ENCODE measurements around the gene SNAP23. TPM values are rescaled to one million over a fixed set of nuclear protein-coding genes. Genes with fewer than 3 reads are reported as not detected.

SNAP23 gene
- total RNA-seq, result 54.0 TPM
- polyA plus RNA-seq, result 10 to 100 TPM; 67.2 to 86.5 (median 75.8) TPM

DNA sequence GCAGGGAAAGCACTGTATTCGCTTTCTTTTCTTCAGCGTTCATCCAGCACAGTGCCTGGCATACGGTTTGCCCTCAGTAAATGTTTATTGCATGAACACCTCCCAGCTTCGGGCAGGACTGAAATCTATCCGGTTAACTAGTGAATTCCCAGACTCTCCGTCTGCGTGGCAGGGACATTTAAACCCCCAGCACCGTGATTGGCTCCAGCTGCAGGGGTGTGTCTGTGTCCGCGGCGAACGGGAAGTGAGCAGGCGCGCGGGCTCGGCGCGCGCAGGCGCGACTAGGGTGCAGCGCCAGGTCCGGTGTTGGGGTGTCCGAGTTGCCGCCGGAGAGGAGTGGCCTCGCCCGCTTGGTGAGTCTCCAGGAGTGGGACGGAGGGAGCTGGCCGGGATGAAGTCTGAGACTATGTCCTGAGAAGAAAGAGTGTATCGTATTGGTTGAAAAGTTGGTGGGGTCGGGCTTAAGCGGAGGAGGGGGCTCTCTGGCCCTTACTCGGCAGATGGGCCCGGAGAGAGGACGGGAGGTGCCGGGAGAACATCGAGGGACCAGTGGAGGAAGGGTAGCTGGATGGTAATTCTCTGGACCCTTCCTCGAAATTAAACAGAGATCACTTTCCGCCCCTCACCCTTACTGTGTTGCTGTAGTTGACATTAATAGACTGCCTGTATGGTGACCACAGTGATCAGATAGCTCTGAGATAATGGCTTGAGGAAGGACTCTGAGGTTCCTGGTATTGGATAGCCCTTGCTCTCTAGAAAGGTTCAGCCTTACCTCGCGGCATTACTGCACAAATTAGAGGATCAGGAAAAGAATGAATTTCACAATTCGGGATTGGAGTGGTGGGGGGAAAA is at the start of gene SNAP23:
SNAP23 (plus strand) TSS at position 274 of the 852 bp plus-strand sequence. CDS start 16,213 bp downstream, outside the sequence.
- H3K27me3 Mint-ChIP-seq, result no peaks in the 10 kb centered on the region
- peaks cover 0 to 1% (median 0%) of the 10 kb centered on the region in 7 donors for H3K9me3 Mint-ChIP-seq
- H3K36me3 ChIP-seq (ENCODE audit: control insufficient read depth, insufficient read depth, low read length), result no peaks in the 10 kb centered on the region
- H3K4me3 ChIP-seq (ENCODE audit: low read depth, low read length), result peak within 1 kb of the TSS; percentile 91
- DNase-seq (peak; percentile 79 to 86 (median 81)), ATAC-seq (ENCODE audit: low read depth in 2 of 2) (peak; percentile 84 to 86)
- peak within 1 kb of the TSS; percentile 96 to 99 (median 97) for H3K27ac Mint-ChIP-seq
- H3K36me3 Mint-ChIP-seq, result peaks cover 6% of the 10 kb centered on the region
- peaks cover 24 to 82% (median 51%) of the 10 kb centered on the region in 4 donors for H3K4me1 Mint-ChIP-seq
- peak within 1 kb of the TSS; percentile 74 for H3K27ac ChIP-seq (ENCODE audit: insufficient read depth, low read length, poor library complexity, severe bottlenecking)
- no peaks in the 10 kb centered on the region for H3K27me3 ChIP-seq (ENCODE audit: control insufficient read depth, insufficient read depth, low read length)
- no peaks in the 10 kb centered on the region for H3K9me3 ChIP-seq (ENCODE audit: control insufficient read depth in 2 of 2, low read length in 2 of 2)
- peaks cover 41% of the 10 kb centered on the region for H3K4me1 ChIP-seq (ENCODE audit: control insufficient read depth, insufficient read depth, low read length, poor library complexity, severe bottlenecking)
- H3K4me3 Mint-ChIP-seq, result peak within 1 kb of the TSS; percentile 94 to 98 (median 96)

DNA sequence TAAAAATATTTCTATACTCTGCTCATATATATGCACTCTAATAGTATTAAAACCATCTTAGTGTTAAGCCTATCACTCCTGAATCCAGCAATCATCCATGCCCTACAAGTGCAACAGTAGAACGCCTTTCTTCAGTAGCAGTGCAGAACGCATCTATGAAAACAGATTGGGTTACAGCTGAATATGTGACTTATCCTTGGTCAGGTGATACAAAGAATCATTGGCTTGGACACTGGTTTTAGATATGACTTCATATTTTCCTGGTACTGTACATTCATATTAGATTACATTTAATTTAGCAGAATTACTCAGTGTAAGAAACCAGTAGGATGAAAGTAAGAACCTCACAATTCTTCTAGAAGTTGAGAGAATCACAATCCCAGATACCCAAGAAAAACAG is 47.8 kb upstream of the SNAP23 start:
- Histone ChIP-seq H3K4me1 (ENCODE audit: control insufficient read depth, insufficient read depth, low read length, poor library complexity, severe bottlenecking) (no peaks in the 10 kb centered on the region), H3K27me3 (ENCODE audit: control insufficient read depth, insufficient read depth, low read length) (no peaks in the 10 kb centered on the region), H3K9me3 (ENCODE audit: control insufficient read depth in 2 of 2, low read length in 2 of 2) (no peaks in the 10 kb centered on the region), H3K27ac (ENCODE audit: insufficient read depth, low read length, poor library complexity, severe bottlenecking) (no peak overlapping the region), H3K36me3 (ENCODE audit: control insufficient read depth, insufficient read depth, low read length) (peaks cover 75% of the 10 kb centered on the region), H3K4me3 (ENCODE audit: low read depth, low read length) (no peak overlapping the region)
- Mint-ChIP-seq H3K27ac (no peak overlapping the region), H3K4me1 (no peaks in the 10 kb centered on the region), H3K27me3 (no peaks in the 10 kb centered on the region), H3K4me3 (no peak overlapping the region), H3K36me3 (peaks cover 56% of the 10 kb centered on the region), H3K9me3 (no peaks in the 10 kb centered on the region)
- DNase-seq (no peak), ATAC-seq (ENCODE audit: low read depth in 2 of 2) (no peak)

DNA sequence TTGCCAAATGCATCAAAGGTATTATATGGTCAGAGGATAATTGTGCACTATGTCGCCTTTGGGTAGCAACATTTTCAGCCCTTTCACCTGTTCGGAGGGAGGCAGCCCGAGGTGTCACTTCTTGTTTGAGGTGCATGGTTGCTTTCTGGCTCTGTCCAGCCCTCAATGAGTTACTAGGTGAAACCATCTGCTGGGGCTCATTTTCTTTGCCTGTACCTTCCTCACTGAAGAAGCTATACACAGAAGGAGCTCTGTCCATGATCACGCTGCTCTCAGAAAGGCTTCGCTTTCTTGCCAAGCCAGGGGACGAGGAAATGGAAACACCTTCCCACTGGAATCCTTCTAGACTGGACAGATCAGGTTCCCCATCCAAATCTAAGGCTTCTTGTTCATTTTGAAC is 47.2 kb upstream of the SNAP23 start:
- ATAC-seq (ENCODE audit: low read depth in 2 of 2) (no peak), DNase-seq (no peak)
- Histone ChIP-seq H3K36me3 (ENCODE audit: control insufficient read depth, insufficient read depth, low read length) (peaks cover 74% of the 10 kb centered on the region), H3K4me1 (ENCODE audit: control insufficient read depth, insufficient read depth, low read length, poor library complexity, severe bottlenecking) (no peaks in the 10 kb centered on the region), H3K27ac (ENCODE audit: insufficient read depth, low read length, poor library complexity, severe bottlenecking) (no peak overlapping the region), H3K4me3 (ENCODE audit: low read depth, low read length) (no peak overlapping the region), H3K9me3 (ENCODE audit: control insufficient read depth in 2 of 2, low read length in 2 of 2) (no peaks in the 10 kb centered on the region), H3K27me3 (ENCODE audit: control insufficient read depth, insufficient read depth, low read length) (no peaks in the 10 kb centered on the region)
- Mint-ChIP-seq H3K9me3 (no peaks in the 10 kb centered on the region), H3K27ac (no peak overlapping the region), H3K4me1 (no peaks in the 10 kb centered on the region), H3K4me3 (no peak overlapping the region), H3K27me3 (no peaks in the 10 kb centered on the region), H3K36me3 (peaks cover 56% of the 10 kb centered on the region)

DNA sequence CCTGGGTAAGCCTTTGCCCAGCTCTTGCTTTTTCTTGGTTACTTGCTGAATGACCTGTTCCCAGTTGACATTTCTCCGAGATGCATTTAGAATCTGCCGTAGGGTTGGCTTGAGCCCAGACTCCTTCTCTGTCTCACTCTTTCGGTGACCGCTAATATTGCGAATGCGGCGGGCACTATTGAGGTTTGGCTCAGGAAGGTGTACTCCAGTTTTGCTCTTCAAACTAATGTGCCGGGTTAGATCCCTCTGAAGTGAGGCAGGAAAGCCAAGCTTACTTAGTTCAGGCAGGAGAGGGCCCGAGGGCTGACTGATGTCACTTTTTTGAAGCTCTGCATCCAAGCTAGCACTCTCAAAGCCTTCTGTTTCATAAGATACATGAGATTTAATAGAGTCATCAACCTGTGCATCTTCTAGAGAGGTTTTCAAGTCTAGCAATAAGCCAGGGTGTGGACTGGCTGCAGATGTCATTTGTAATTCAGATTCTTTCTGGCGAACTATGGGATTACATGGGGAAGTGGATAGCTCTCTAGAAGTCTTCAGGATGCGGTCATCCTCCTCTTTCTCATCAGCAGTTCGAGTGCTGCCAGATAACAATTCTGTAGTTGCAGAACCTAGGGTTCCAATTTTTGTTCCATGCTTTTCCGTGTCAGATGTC is 45.5 kb upstream of the SNAP23 start:
- H3K9me3 Mint-ChIP-seq, result no peaks in the 10 kb centered on the region
- H3K36me3 ChIP-seq (ENCODE audit: control insufficient read depth, insufficient read depth, low read length), result peaks cover 69% of the 10 kb centered on the region
- H3K4me1 ChIP-seq (ENCODE audit: control insufficient read depth, insufficient read depth, low read length, poor library complexity, severe bottlenecking), result no peaks in the 10 kb centered on the region
- ATAC-seq (ENCODE audit: low read depth in 2 of 2), result no peak
- H3K36me3 Mint-ChIP-seq, result peaks cover 53% of the 10 kb centered on the region
- H3K4me3 ChIP-seq (ENCODE audit: low read depth, low read length), result no peak overlapping the region
- no peaks in the 10 kb centered on the region for H3K9me3 ChIP-seq (ENCODE audit: control insufficient read depth in 2 of 2, low read length in 2 of 2)
- H3K27ac ChIP-seq (ENCODE audit: insufficient read depth, low read length, poor library complexity, severe bottlenecking), result no peak overlapping the region
- H3K27me3 Mint-ChIP-seq, result no peaks in the 10 kb centered on the region
- H3K27me3 ChIP-seq (ENCODE audit: control insufficient read depth, insufficient read depth, low read length), result no peaks in the 10 kb centered on the region
- H3K4me3 Mint-ChIP-seq, result no peak overlapping the region
- H3K27ac Mint-ChIP-seq, result peak overlapping the region in 2 of 3 donors; percentile 7 to 74
- H3K4me1 Mint-ChIP-seq, result no peaks in the 10 kb centered on the region
- DNase-seq, result no peak

DNA sequence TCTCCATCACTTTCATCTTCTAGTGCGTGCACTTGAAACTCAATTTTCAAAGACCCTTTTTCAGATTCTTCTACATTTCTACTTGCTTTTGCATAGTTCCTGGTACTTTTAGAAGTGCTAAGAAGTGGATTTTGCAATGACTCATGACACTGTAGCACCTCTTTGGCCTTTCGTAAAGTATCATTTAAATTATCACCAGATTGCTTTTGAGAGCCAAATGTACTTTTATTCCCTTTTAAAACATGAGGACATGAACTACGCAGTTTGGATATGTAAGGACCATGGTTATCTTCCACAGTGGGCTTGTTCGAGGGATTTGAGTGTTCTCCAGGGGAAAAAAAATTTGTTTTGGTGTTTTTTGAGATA is 45.0 kb upstream of the SNAP23 start:
- Mint-ChIP-seq H3K27ac (peak overlapping the region in 1 of 3 donors; percentile 74), H3K4me3 (no peak overlapping the region), H3K27me3 (no peaks in the 10 kb centered on the region), H3K9me3 (no peaks in the 10 kb centered on the region), H3K4me1 (no peaks in the 10 kb centered on the region), H3K36me3 (peaks cover 48% of the 10 kb centered on the region)
- peaks cover 64% of the 10 kb centered on the region for H3K36me3 ChIP-seq (ENCODE audit: control insufficient read depth, insufficient read depth, low read length)
- H3K27ac ChIP-seq (ENCODE audit: insufficient read depth, low read length, poor library complexity, severe bottlenecking), result no peak overlapping the region
- ATAC-seq (ENCODE audit: low read depth in 2 of 2), result no peak
- no peaks in the 10 kb centered on the region for H3K9me3 ChIP-seq (ENCODE audit: control insufficient read depth in 2 of 2, low read length in 2 of 2)
- DNase-seq, result no peak
- H3K27me3 ChIP-seq (ENCODE audit: control insufficient read depth, insufficient read depth, low read length), result no peaks in the 10 kb centered on the region
- no peaks in the 10 kb centered on the region for H3K4me1 ChIP-seq (ENCODE audit: control insufficient read depth, insufficient read depth, low read length, poor library complexity, severe bottlenecking)
- no peak overlapping the region for H3K4me3 ChIP-seq (ENCODE audit: low read depth, low read length)

DNA sequence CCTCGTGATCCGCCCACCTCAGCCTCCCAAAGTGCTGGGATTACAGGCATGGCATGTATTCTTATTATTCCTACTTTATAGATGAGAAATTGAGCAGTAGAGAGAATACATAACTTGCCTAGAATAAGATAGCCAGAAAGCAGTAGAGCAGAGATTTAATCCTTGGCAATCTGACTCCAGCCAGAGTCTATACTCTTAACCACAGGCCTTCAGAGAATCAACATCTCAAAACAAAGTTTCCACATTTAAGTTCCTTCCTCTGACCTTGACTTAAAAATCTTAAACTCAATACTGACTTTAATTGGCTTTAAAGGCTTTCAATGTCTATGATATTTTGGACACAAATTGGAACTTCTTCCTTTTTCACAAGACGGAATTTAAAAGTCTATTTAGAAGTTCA is 41.6 kb upstream of the SNAP23 start:
- no peaks in the 10 kb centered on the region for H3K27me3 ChIP-seq (ENCODE audit: control insufficient read depth, insufficient read depth, low read length)
- Mint-ChIP-seq H3K9me3 (no peaks in the 10 kb centered on the region), H3K4me1 (peaks cover 0 to 11% (median 6%) of the 10 kb centered on the region in 4 donors), H3K36me3 (peaks cover 31% of the 10 kb centered on the region), H3K4me3 (no peak overlapping the region), H3K27me3 (no peaks in the 10 kb centered on the region), H3K27ac (peak overlapping the region in 1 of 3 donors; percentile 69)
- peaks cover 40% of the 10 kb centered on the region for H3K36me3 ChIP-seq (ENCODE audit: control insufficient read depth, insufficient read depth, low read length)
- DNase-seq, result no peak
- no peak for ATAC-seq (ENCODE audit: low read depth in 2 of 2)
- H3K4me3 ChIP-seq (ENCODE audit: low read depth, low read length), result no peak overlapping the region
- no peaks in the 10 kb centered on the region for H3K4me1 ChIP-seq (ENCODE audit: control insufficient read depth, insufficient read depth, low read length, poor library complexity, severe bottlenecking)
- no peaks in the 10 kb centered on the region for H3K9me3 ChIP-seq (ENCODE audit: control insufficient read depth in 2 of 2, low read length in 2 of 2)
- no peak overlapping the region for H3K27ac ChIP-seq (ENCODE audit: insufficient read depth, low read length, poor library complexity, severe bottlenecking)

DNA sequence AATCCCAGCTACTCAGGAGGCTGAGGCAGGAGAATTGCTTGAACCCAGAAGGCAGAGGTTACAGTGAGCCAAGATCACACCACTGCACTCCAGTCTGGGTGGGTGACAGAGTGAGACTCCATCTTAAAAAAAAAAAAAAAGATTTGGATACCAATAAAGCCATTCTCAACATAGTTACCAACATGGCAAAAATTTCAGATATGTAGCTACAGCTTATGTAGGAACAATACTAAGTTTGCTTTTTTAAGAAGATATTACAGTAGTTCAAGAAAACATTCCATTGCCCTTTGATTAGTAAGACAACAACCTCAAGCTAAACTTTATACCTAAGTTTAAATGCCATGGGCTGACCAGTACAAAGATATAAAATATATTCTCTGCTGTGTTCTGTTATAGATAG is 38.9 kb upstream of the SNAP23 start:
- no peaks in the 10 kb centered on the region for H3K9me3 ChIP-seq (ENCODE audit: control insufficient read depth in 2 of 2, low read length in 2 of 2)
- DNase-seq (no peak), ATAC-seq (ENCODE audit: low read depth in 2 of 2) (no peak)
- Mint-ChIP-seq H3K27ac (no peak overlapping the region), H3K9me3 (no peaks in the 10 kb centered on the region), H3K4me1 (peaks cover 6 to 19% (median 12%) of the 10 kb centered on the region in 4 donors), H3K27me3 (no peaks in the 10 kb centered on the region), H3K36me3 (peaks cover 10% of the 10 kb centered on the region), H3K4me3 (no peak overlapping the region)
- H3K4me1 ChIP-seq (ENCODE audit: control insufficient read depth, insufficient read depth, low read length, poor library complexity, severe bottlenecking), result no peaks in the 10 kb centered on the region
- H3K4me3 ChIP-seq (ENCODE audit: low read depth, low read length), result no peak overlapping the region
- no peak overlapping the region for H3K27ac ChIP-seq (ENCODE audit: insufficient read depth, low read length, poor library complexity, severe bottlenecking)
- peaks cover 15% of the 10 kb centered on the region for H3K36me3 ChIP-seq (ENCODE audit: control insufficient read depth, insufficient read depth, low read length)
- H3K27me3 ChIP-seq (ENCODE audit: control insufficient read depth, insufficient read depth, low read length), result no peaks in the 10 kb centered on the region
